GM10248 (cell line): ENCODE measurements around the gene DGKI.

ENCODE experiments used
- CTCF ChIA-PET: fragments of 300-600 bp; sonication (Branson Sonifier 250); formaldehyde crosslinking; extraction: SDS; loops from one replicate; lab custom pipeline; 2021; ENCODE audit warnings: antibody characterized with exemption; lab: Yijun Ruan, JAX
- POLR2A ChIA-PET: fragments of 350-650 bp; sonication (Branson Sonifier 250); formaldehyde crosslinking; extraction: SDS; loops from one replicate; lab custom pipeline; 2020; ENCODE audit warnings: antibody characterized with exemption; lab: Yijun Ruan, JAX
- DNase-seq: peaks from one replicate; pipeline ENCODE4 v3.0.0; 2012; ENCODE audit errors: extremely low spot score
- TF ChIP-seq, protein P1 (sequence below): IDR thresholded peaks from 2 replicates; pipeline ENCODE4 v1.5.1; 2012; ENCODE audit warnings: mild to moderate bottlenecking, low read depth; ENCODE audit errors: extremely low read depth, missing control alignments, control extremely low read depth

Gene DGKI

DNA sequence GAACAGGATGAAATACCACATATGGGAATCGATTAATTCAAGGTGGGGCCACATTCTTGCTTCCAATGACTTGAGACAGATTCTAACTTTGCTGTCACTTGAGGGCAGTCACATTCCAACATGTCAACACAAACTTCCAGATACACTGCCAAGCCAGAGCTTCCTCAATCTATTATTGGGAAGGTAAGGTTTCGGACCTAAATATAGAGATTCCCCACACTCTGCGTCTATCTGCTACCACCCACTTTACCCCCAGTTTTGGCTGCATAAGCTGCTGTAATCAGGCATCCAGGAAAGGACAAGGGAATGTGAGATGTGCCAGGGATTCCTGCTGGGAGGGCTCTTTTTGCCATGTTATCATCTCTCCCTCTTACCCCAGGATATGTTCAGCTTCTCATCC is 20.5 kb upstream of the DGKI start:
- TF ChIP-seq, protein P1, sequence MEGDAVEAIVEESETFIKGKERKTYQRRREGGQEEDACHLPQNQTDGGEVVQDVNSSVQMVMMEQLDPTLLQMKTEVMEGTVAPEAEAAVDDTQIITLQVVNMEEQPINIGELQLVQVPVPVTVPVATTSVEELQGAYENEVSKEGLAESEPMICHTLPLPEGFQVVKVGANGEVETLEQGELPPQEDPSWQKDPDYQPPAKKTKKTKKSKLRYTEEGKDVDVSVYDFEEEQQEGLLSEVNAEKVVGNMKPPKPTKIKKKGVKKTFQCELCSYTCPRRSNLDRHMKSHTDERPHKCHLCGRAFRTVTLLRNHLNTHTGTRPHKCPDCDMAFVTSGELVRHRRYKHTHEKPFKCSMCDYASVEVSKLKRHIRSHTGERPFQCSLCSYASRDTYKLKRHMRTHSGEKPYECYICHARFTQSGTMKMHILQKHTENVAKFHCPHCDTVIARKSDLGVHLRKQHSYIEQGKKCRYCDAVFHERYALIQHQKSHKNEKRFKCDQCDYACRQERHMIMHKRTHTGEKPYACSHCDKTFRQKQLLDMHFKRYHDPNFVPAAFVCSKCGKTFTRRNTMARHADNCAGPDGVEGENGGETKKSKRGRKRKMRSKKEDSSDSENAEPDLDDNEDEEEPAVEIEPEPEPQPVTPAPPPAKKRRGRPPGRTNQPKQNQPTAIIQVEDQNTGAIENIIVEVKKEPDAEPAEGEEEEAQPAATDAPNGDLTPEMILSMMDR = no peak
- DNase-seq = no peak
- ChIA-PET CTCF (interaction anchor here (0.9 to 1.8 kb wide), 3 partner anchors 16 to 211 kb away, joined by 3 to 5 read pairs (median 3); no protein-coding TSS in a partner anchor), POLR2A (no interaction called here)

DNA sequence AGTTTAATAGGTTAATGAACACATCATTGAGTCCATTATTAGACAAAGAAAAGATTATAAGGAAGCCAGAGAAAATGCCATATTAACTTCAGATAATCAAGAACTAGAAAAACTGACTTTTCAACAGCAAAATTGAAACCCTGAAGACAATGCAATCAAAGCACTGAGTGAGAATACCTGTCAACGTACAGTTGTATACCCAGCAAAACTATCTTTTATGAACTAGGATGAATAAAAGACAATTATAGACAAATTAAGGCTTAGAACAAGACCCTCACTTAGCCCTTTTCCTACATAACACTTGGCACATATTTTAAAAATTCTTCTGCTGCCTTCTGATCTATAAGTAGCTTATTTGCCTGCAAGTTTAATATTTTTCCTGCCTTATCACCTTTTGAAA is 19.0 kb upstream of the DGKI start:
- TF ChIP-seq, protein P1 = no peak
- ChIA-PET POLR2A (no interaction called here), CTCF (interaction anchor here (0.9 to 1.0 kb wide), 2 partner anchors 19 to 31 kb away, joined by 3 read pairs; no protein-coding TSS in a partner anchor)

GRCh38 chr7:137862964-137863363 is 16.2 kb upstream of the DGKI start:
- ChIA-PET CTCF (interaction anchor here (0.8 to 1.0 kb wide), 2 partner anchors 12 to 20 kb away, joined by 3 to 4 read pairs; no protein-coding TSS in a partner anchor), POLR2A (no interaction called here)
- TF ChIP-seq, protein P1 = no peak
- DNase-seq = no peak

More for the DNA sequence above, 19.0 kb upstream of the DGKI start:
- no peak for DNase-seq

GRCh38 chr7:137862358-137862757 is 15.6 kb upstream of the DGKI start:
- ChIA-PET POLR2A (no interaction called here), CTCF (interaction anchor here (0.7 to 1.0 kb wide), 3 partner anchors 11 to 147 kb away, joined by 3 to 4 read pairs (median 3); no protein-coding TSS in a partner anchor)
- TF ChIP-seq, protein P1 = no peak
- DNase-seq = no peak

DNA sequence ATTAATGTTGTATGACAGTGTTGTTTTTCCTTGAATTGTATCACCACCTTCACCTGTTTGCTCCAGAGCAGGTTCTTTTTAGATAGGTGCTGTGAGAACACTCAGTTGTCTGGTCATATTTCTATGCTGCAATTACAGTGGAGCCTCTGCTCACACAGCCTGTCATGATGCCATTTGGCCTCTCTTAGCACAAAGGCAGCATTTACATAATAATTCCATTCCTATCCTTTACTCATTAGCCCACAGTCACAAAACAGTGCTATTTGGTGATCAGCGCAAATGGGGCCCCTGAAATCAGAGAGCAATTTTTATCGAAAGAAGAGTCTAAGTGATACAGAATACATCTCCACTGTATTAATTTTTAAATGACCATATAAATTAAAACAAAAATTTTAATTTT is 13.8 kb upstream of the DGKI start:
- ChIA-PET POLR2A (no interaction called here), CTCF (no interaction called here)
- no peak for DNase-seq
- TF ChIP-seq, protein P1 = no peak

DNA sequence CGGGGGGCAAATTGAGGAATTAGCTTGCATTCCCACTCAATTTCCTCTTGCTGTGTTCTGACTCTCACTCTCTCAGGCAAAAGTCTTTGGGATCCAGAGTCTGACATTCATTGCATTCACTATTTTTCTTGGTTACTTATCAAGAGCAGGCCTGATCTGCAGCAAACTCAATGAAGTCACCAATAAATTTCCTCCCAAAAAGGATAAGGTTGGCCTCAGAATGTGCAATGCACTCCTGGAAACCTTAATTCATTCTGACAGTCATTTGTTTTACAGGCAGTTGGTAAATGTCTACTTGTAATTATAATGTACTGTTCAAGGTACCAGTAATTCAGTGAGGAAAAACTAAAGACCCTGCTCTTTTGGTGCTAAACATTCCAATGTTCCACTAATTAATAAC is 6.3 kb upstream of the DGKI start:
- TF ChIP-seq, protein P1 = no peak
- POLR2A ChIA-PET = no interaction called here
- DNase-seq = no peak
- CTCF ChIA-PET = interaction anchor here (2.2 kb wide), 1 partner anchor 12 kb away, joined by 6 read pairs; no protein-coding TSS in a partner anchor

DNA sequence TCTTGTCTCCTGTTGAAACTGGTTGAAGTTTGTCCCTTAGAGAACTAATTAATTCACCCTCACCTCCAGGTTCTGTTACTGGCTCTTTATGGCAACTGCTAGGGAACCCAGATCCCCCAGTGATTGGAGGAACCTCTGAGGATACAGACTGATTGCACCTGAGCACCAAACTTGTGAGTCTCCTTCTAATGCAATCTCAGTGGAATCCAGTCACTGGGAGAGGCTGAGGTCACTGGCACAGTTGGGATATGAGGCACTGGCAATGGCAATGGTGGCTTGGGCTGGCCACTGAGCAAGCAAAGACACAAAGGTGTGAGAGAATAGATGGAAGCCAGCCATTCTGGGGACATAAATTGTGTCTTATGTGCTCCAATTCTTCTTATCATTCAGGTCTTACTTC is 5.3 kb upstream of the DGKI start:
- no peak for DNase-seq
- ChIA-PET CTCF (interaction anchor here (2.2 kb wide), 1 partner anchor 11 kb away, joined by 6 read pairs; no protein-coding TSS in a partner anchor), POLR2A (no interaction called here)
- TF ChIP-seq, protein P1 = no peak
